ENCODE results near the gene MECR.
A peak's percentile ranks its signal among the peaks of the same experiment; 100 is the strongest.
"Not testable (repeated sequence)": the region's sequence is repeated elsewhere in the genome, so short reads cannot be mapped to it uniquely, and the experiment has no call there.

Gene MECR

GRCh38 chr1:29234881-29235280 lies 4.1 kb upstream of the MECR start:
- not testable (repeated sequence) for DNase-seq

- no peak for DNase-seq
Measured at GRCh38 chr1:29234471-29234870, 3.7 kb upstream of the MECR start.

GRCh38 chr1:29233693-29234092 lies 3.0 kb upstream of the MECR start:
- no peak for DNase-seq

GRCh38 chr1:29232387-29232786 lies 1.7 kb upstream of the MECR start:
- DNase-seq: no peak

- no peak for DNase-seq
Measured at GRCh38 chr1:29230204-29230552, 556 bp downstream of the MECR start.

GRCh38 chr1:29227511-29227910 lies 3.2 kb downstream of the MECR start:
- DNase-seq: no peak

GRCh38 chr1:29225361-29225760 lies 5.4 kb downstream of the MECR start:
- no peak for DNase-seq

GRCh38 chr1:29224356-29224837 lies 6.3 kb downstream of the MECR start:
- DNase-seq: no peak

- DNase-seq: no peak
Measured at GRCh38 chr1:29223521-29223920, 7.2 kb downstream of the MECR start.

GRCh38 chr1:29222686-29223085 lies 8.0 kb downstream of the MECR start:
- DNase-seq: no peak

GRCh38 chr1:29222260-29222659 lies 8.5 kb downstream of the MECR start:
- DNase-seq: not testable (repeated sequence)

GRCh38 chr1:29221296-29221695 lies 9.4 kb downstream of the MECR start:
- DNase-seq: no peak

GRCh38 chr1:29218223-29218622 lies 12.5 kb downstream of the MECR start:
- DNase-seq: no peak

- no peak for DNase-seq
Measured at GRCh38 chr1:29217633-29218032, 13.1 kb downstream of the MECR start.

GRCh38 chr1:29213055-29213454 lies 17.7 kb downstream of the MECR start:
- DNase-seq: no peak

GRCh38 chr1:29211086-29212030 lies 19.4 kb downstream of the MECR start:
- no peak for DNase-seq

GRCh38 chr1:29210278-29211085 lies 20.3 kb downstream of the MECR start:
- no peak for DNase-seq

GRCh38 chr1:29209173-29209572 lies 21.6 kb downstream of the MECR start:
- no peak for DNase-seq

GRCh38 chr1:29208442-29208841 lies 22.3 kb downstream of the MECR start:
- no peak for DNase-seq

- peak; percentile 99 for DNase-seq
Measured at GRCh38 chr1:29202584-29203340, 28.0 kb downstream of the MECR start.

GRCh38 chr1:29202053-29202452 lies 28.7 kb downstream of the MECR start:
- no peak for DNase-seq

- DNase-seq: peak; percentile 42
Measured at GRCh38 chr1:29201595-29202051, 29.1 kb downstream of the MECR start.

Data from stimulated activated CD8-positive, alpha-beta memory T cell treated with anti-CD3 and anti-CD28 coated beads, Interleukin-4, amount 100 ng/mL, for 48 hours (primary cell).